Omental fat pad (tissue), 4 donors: ENCODE measurements around the gene CLEC2D. TPM values are rescaled to one million over a fixed set of nuclear protein-coding genes. Genes with fewer than 3 reads are reported as not detected.
"Not testable (repeated sequence)": the region's sequence is repeated elsewhere in the genome, so short reads cannot be mapped to it uniquely, and the experiment has no call there.

Source experiments
- ATAC-seq: fragments of 150-250 bp; one replicate; pipeline ENCODE4 v1.9.1; 2016; ENCODE audit warnings: mild to moderate bottlenecking, moderate library complexity; ENCODE audit not compliant: low FRiP score
- DNase-seq: peaks from one replicate; pipeline ENCODE4 v3.0.0-alpha.2; 2019; ENCODE audit warnings: low spot score
- CTCF ChIP-seq, 3 donors: fragments of 450-650 bp; IDR thresholded peaks; one replicate each; pipeline ENCODE4 v1.5.1; 2016 to 2017; ENCODE audit warnings: antibody characterized with exemption in 3 of 3, mild to moderate bottlenecking in 3 of 3, moderate library complexity in 2 of 3
- total RNA-seq, 4 donors: library from RNA; depleted of rRNA; stranded (reverse); fragments of >200 nt; gene quantifications; one replicate each; pipeline ENCODE4 v1.1.0, GENCODE V29; 2016

The CLEC2D gene
- total RNA-seq, 4 donors from 2014 or later = 10.4 to 20.5 (median 14.8) TPM

DNA sequence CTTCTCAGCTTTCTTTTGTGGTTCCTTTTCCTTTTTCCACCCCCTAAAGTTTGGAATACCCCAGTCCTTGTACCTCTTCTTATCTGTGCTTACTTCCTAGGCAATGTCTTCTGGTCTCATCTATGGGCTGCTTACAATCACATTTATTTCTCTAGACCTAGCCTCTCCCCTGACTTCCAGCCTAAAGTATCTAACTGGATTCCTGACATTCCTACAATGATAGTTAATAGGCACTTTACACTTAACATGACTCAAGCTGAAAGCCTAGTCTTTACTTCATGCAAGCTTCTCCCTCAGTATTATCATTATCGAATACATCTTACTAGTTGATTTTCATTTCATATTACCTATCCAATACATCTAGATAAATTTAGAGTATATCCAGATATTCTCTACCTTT, 42.2 kb downstream of the CLEC2D start:
- no peak for TF ChIP-seq CTCF (IDR thresholded peaks at IDR 0.05)
- DNase-seq (no peak), ATAC-seq (no peak)

DNA sequence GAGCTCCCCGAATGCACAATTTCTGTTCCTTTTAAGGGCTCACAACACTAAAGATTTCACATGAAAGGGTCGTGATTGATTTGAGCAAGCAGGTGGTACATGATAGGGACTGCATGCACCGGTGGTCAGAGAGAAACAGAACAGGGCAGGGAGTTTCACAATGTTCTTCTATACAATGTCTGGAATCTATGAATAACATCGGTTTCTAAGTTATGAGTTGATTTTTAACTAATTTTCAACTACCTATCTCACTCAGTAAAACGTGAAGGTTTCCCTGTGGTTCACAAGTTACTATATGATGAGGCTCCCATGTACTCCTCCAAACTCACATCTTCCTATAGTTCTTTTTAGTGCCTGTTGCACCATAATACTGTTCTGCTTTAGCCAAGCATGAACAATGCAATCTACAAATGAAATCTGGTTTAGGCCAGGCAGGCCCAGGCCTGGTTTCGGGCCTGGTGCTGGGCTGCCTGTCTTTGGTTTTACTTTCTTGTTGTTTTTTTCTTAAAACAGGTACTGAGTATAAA, 43.6 kb downstream of the CLEC2D start:
- ATAC-seq = not testable (repeated sequence)

GRCh38 chr12:9717070-9717925, 47.8 kb downstream of the CLEC2D start:
- DNase-seq (no peak), ATAC-seq (no peak)
- TF ChIP-seq CTCF (IDR thresholded peaks at IDR 0.05) = no peak

More for the DNA sequence above, 43.6 kb downstream of the CLEC2D start:
- not testable (repeated sequence) for DNase-seq

GRCh38 chr12:9718968-9719367, 49.5 kb downstream of the CLEC2D start:
- ATAC-seq (no peak), DNase-seq (no peak)
- no peak for TF ChIP-seq CTCF (IDR thresholded peaks at IDR 0.05)

DNA sequence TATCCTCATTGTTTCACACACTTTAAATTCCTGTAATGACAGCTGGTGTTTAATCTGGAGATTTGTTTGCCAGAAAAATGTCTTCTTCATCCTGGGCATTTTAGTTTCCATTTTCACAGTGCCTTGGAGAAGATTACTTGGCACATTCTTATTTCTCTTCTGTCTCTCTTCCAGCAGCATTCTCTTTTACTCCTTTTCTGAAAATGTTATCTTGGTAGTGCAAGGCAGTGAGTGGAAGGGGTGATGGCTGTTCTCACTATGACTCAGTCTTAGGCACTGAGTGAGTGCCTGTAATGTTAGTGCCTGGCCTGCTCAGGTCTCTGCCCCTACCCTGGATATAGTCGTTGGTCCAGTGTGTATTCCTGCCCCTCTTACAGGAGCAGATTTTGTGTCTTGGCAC, 50.3 kb downstream of the CLEC2D start:
- TF ChIP-seq CTCF (IDR thresholded peaks at IDR 0.05) = no peak

GRCh38 chr12:9721394-9722092, 52.0 kb downstream of the CLEC2D start:
- TF ChIP-seq CTCF (IDR thresholded peaks at IDR 0.05) = no peak
- ATAC-seq (peak; percentile 57), DNase-seq (no peak)

More for the DNA sequence above, 50.3 kb downstream of the CLEC2D start:
- DNase-seq (no peak), ATAC-seq (no peak)

DNA sequence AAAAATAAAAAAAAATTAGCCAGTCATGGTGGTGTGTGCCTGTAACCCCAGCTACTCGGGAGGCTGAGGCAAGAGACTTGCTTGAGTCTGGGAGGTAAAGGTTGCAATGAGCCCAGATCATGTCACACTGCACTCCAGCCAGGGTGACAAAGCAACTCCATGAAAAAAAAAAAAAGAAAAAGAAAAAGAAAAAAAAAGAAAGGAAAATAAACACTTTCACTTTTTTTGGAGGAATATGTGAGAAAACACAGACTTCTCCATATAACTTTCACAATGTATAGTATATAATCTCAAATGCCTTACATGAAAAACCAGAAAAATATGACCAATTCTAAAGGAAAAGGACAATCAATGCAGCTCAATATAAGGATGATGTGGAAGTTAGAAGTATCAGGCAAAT, 54.5 kb downstream of the CLEC2D start:
- DNase-seq (no peak), ATAC-seq (no peak)
- no peak for TF ChIP-seq CTCF (IDR thresholded peaks at IDR 0.05)
